ENCODE measurements around the gene MOSPD3. TPM values are rescaled to one million over a fixed set of nuclear protein-coding genes. Genes with fewer than 3 reads are reported as not detected.

Gene MOSPD3
- total and polyA plus RNA-seq, 2 of the 8 experiments (the other 6 are each of a cell fraction or from before 2014, with no cell fraction given) = 20.7 to 21.4 TPM

GRCh38 chr7:100578246-100579183 lies 33.8 kb upstream of the MOSPD3 start:
- Histone ChIP-seq H3K9me3 (ENCODE audit: insufficient read depth in 2 of 2, low read depth in 1 of 2, low read length in 1 of 2) (no peaks in the 10 kb centered on the region), H2BK15ac (ENCODE audit: low read length) (no peak overlapping the region), H2BK5ac (ENCODE audit: low read depth, low read length) (no peak overlapping the region), H3K27me3 (replicated peaks in 1 of 4; ENCODE audit: control insufficient read depth in 3 of 4, extremely low read depth in 1 of 4, insufficient read depth in 3 of 4, low read length in 3 of 4) (peaks cover 0 to 2% (median 0%) of the 10 kb centered on the region in 4 experiments; a peak in 1 of 7 replicates), H3K27ac (ENCODE audit: low read depth, low read length) (no peak overlapping the region), H4K91ac (replicated peaks; ENCODE audit: insufficient read length, low read length) (no peak overlapping the region), H3K56ac (replicated peaks; ENCODE audit: insufficient read length, low read depth, low read length) (no peak overlapping the region), H2AK5ac (ENCODE audit: low read depth, low read length) (no peak overlapping the region), H3K23ac (ENCODE audit: insufficient read length) (no peak overlapping the region), H3K36me3 (ENCODE audit: control insufficient read depth in 2 of 4, insufficient read depth in 4 of 4, low read length in 3 of 4) (peaks cover 15 to 41% (median 37%) of the 10 kb centered on the region in 4 experiments), H2BK20ac (ENCODE audit: low read length) (no peak overlapping the region), H3K4ac (replicated peaks; ENCODE audit: insufficient read length, low read depth, low read length) (no peak overlapping the region), H2BK120ac (replicated peaks; ENCODE audit: low read depth, low read length) (no peak overlapping the region), H3K18ac (ENCODE audit: extremely low read depth, low read length) (no peak overlapping the region), H3K14ac (ENCODE audit: insufficient read length) (no peak overlapping the region), H2AFZ (ENCODE audit: low read length) (no peak overlapping the region), H3K4me2 (ENCODE audit: insufficient read depth in 1 of 2, low read depth in 2 of 2, low read length in 2 of 2) (no peak overlapping the region), H3K23me2 (ENCODE audit: low read depth, low read length) (peaks cover 7% of the 10 kb centered on the region), H3K79me1 (ENCODE audit: low read depth, low read length) (peaks cover 7% of the 10 kb centered on the region), H2BK12ac (ENCODE audit: low read depth, low read length) (no peak overlapping the region), H3K4me3 (ENCODE audit: extremely low read depth in 1 of 4, insufficient read depth in 2 of 4, low read depth in 3 of 4, low read length in 4 of 4) (no peak overlapping the region), H4K5ac (ENCODE audit: insufficient read length, low read depth, low read length) (no peak overlapping the region), H3K79me2 (ENCODE audit: control insufficient read depth in 1 of 2, insufficient read depth in 2 of 2, low read length in 2 of 2) (peaks cover 0 to 4% of the 10 kb centered on the region in 2 experiments; a peak in 1 of 4 replicates), H4K8ac (ENCODE audit: extremely low read depth, insufficient read depth, low read length) (no peak overlapping the region), H4K20me1 (replicated peaks in 1 of 2; ENCODE audit: control insufficient read depth in 1 of 2, insufficient read depth in 2 of 2, low read length in 2 of 2) (peaks cover 2 to 19% of the 10 kb centered on the region in 2 experiments), H3K4me1 (replicated peaks in 1 of 4; ENCODE audit: control insufficient read depth in 3 of 4, insufficient read depth in 4 of 4, low read length in 3 of 4) (peaks cover 0 to 9% (median 3%) of the 10 kb centered on the region in 4 experiments; a peak in 6 of 7 replicates), H3K9ac (replicated peaks in 1 of 4; ENCODE audit: extremely low read depth in 1 of 4, low read depth in 3 of 4, low read length in 3 of 4) (no peak overlapping the region)
- 92% methylated on average over 27 of the region's 28 CpGs; no CpG with 5 or more reads in 1 of the 2 experiments for WGBS, 2 experiments (ENCODE audit: extremely low coverage in 1 of 2, insufficient coverage in 1 of 2, insufficient read length in 1 of 2, insufficient replicate concordance in 2 of 2, low coverage in 1 of 2, low lambda C conversion rate in 2 of 2, missing lambda C conversion rate in 1 of 2)
- POLR2A ChIA-PET (ENCODE audit: partially characterized antibody) = interaction anchor here (0.6 to 1.2 kb wide), 4 partner anchors 11 to 581 kb away, joined by 3 read pairs; no protein-coding TSS in a partner anchor
- TF ChIP-seq MAFK (IDR thresholded peaks at IDR 0.05; ENCODE audit: low read depth, low read length) (no peak), KDM1A (IDR thresholded peaks at IDR 0.05; ENCODE audit: borderline replicate concordance, low read length) (no peak), SP4 (IDR thresholded peaks at IDR 0.05; ENCODE audit: low read length) (no peak), ZNF274 (IDR thresholded peaks at IDR 0.05; ENCODE audit: borderline replicate concordance, extremely low read depth, low read length) (no peak)
- DNase-seq (ENCODE audit: low read depth in 1 of 2, low spot score in 2 of 2) (no peak), FAIRE-seq (no peak)
- CTCF ChIA-PET (ENCODE audit: partially characterized antibody) = interaction anchor here (0.6 to 3.8 kb wide), 9 partner anchors 8 to 146 kb away, joined by 3 to 16 read pairs (median 5); partner anchors contain the start of genes FBXO24, LRCH4 and MOSPD3
